Fibroblast of lung (primary cell): Measurements from ENCODE around the gene ALDH1L1. TPM values are rescaled to one million over a fixed set of nuclear protein-coding genes. Genes with fewer than 3 reads are reported as not detected.

Experiments used
- DNase-seq, 2 donors: peaks; one replicate each; pipeline versions ENCODE4 v3.0.0 to v3.0.0-alpha.2; 2010; ENCODE audit warnings: low read depth in 2 of 2
- H2AFZ ChIP-seq: 2 replicates; pipeline ENCODE4 v1.5.1; 2012; ENCODE audit warnings: low read length, control low read depth, inconsistent platforms
- H3K27ac ChIP-seq: 2 replicates; pipeline ENCODE4 v1.5.1; 2011; ENCODE audit warnings: low read length, control low read depth; ENCODE audit not compliant: insufficient read depth
- H3K27me3 ChIP-seq: 2 replicates; pipeline ENCODE4 v1.5.1; 2011; ENCODE audit warnings: mild to moderate bottlenecking, low read length; ENCODE audit not compliant: control insufficient read depth, insufficient read depth
- H3K36me3 ChIP-seq: 2 replicates; pipeline ENCODE4 v1.5.1; 2011; ENCODE audit warnings: low read length; ENCODE audit not compliant: control insufficient read depth, insufficient read depth
- H3K4me1 ChIP-seq: 2 replicates; pipeline ENCODE4 v1.5.1; 2011; ENCODE audit warnings: low read length; ENCODE audit not compliant: control insufficient read depth, insufficient read depth; ENCODE audit errors: extremely low read depth
- H3K4me2 ChIP-seq: 2 replicates; pipeline ENCODE4 v1.5.1; 2011; ENCODE audit warnings: low read length, control low read depth; ENCODE audit not compliant: insufficient read depth; ENCODE audit errors: extremely low read depth
- H3K4me3 ChIP-seq, 4 experiments: fragments of 200-600 bp in 1 of 4; sonication (generic) in 1 of 4; replicated peaks in 1 of 4; 2 replicates each; pipeline ENCODE4 v1.5.1; 2011 to 2016; ENCODE audit warnings: low read length in 4 of 4, low read depth in 3 of 4, mild to moderate bottlenecking in 3 of 4, control low read depth in 2 of 4, inconsistent platforms in 1 of 4, mixed read lengths in 1 of 4; ENCODE audit not compliant: insufficient read depth in 1 of 4; ENCODE audit errors: control extremely low read depth in 1 of 4
- H3K79me2 ChIP-seq: 2 replicates; pipeline ENCODE4 v1.5.1; 2012; ENCODE audit warnings: mild to moderate bottlenecking, low read length, inconsistent platforms; ENCODE audit not compliant: control insufficient read depth, insufficient read depth
- H3K9ac ChIP-seq: 2 replicates; pipeline ENCODE4 v1.5.1; 2011; ENCODE audit warnings: mild to moderate bottlenecking, low read length, control low read depth; ENCODE audit not compliant: insufficient read depth
- H3K9me3 ChIP-seq: 2 replicates; pipeline ENCODE4 v1.5.1; 2012; ENCODE audit warnings: low read depth, low read length; ENCODE audit not compliant: control insufficient read depth, insufficient read depth
- H4K20me1 ChIP-seq: 2 replicates; pipeline ENCODE4 v1.5.1; 2011; ENCODE audit warnings: low read length; ENCODE audit not compliant: control insufficient read depth, insufficient read depth; ENCODE audit errors: extremely low read depth
- CTCF ChIP-seq, 2 donors: IDR thresholded peaks in 1 of 2; conservative IDR thresholded peaks in 1 of 2; 1 replicate in 1 of 2; 2 replicates in 1 of 2; pipeline ENCODE4 v1.5.1; 2011 to 2012; ENCODE audit warnings: low read length in 2 of 2, control low read depth in 1 of 2, inconsistent platforms in 1 of 2, low read depth in 1 of 2, mild to moderate bottlenecking in 1 of 2
- EZH2 ChIP-seq: IDR thresholded peaks from 2 replicates; pipeline ENCODE4 v1.5.1; 2012; ENCODE audit warnings: low read length, control low read depth, mild to moderate bottlenecking; ENCODE audit errors: missing control alignments
- polyA plus RNA-seq, 2 donors: library from polyadenylated mRNA; depleted of rRNA in 1 of 2; stranded (reverse) in 1 of 2; unstranded in 1 of 2; fragments of >200 nt; gene quantifications; 2 replicates each; pipeline ENCODE4 v1.2.1, GENCODE V29; 2011 to 2012; ENCODE audit warnings: missing spikeins in 1 of 2
- total RNA-seq: library from RNA; depleted of rRNA; stranded (reverse); fragments of >200 nt; gene quantifications from 2 replicates; pipeline ENCODE4 v1.2.1, GENCODE V29; 2014

Gene ALDH1L1
- total and polyA plus RNA-seq, 2 donors (not counting 1 experiment from before 2014, with no cell fraction given), result not detected

GRCh38 chr3:126101521-126101982 is 78.8 kb downstream of the ALDH1L1 start:
- no peak for DNase-seq
- Histone ChIP-seq H3K79me2 (no peaks in the 10 kb centered on the region), H3K4me2 (no peak overlapping the region), H3K27ac (no peak overlapping the region), H2AFZ (no peak overlapping the region), H3K36me3 (no peaks in the 10 kb centered on the region), H3K4me1 (no peaks in the 10 kb centered on the region), H4K20me1 (no peaks in the 10 kb centered on the region), H3K4me3 (no peak overlapping the region), H3K9me3 (no peaks in the 10 kb centered on the region), H3K9ac (no peak overlapping the region), H3K27me3 (peaks cover 8% of the 10 kb centered on the region)
- no peak for TF ChIP-seq CTCF (conservative IDR thresholded peaks at IDR 0.05 in 1 of 2, IDR thresholded peaks at IDR 0.05 in 1 of 2; ENCODE audit: low read depth in 1 of 2, low read length in 2 of 2)
- TF ChIP-seq EZH2, result no peak

GRCh38 chr3:126100634-126101301 is 79.6 kb downstream of the ALDH1L1 start:
- TF ChIP-seq EZH2 (no peak), CTCF (conservative IDR thresholded peaks at IDR 0.05 in 1 of 2, IDR thresholded peaks at IDR 0.05 in 1 of 2; ENCODE audit: low read depth in 1 of 2, low read length in 2 of 2) (no peak)
- H2AFZ ChIP-seq, result no peak overlapping the region
- no peaks in the 10 kb centered on the region for H3K4me1 ChIP-seq
- H3K4me2 ChIP-seq, result no peak overlapping the region
- H3K27ac ChIP-seq, result no peak overlapping the region
- peak in 1 of 2 donors; percentile 86 for DNase-seq
- H3K4me3 ChIP-seq, result no peak overlapping the region
- H3K9me3 ChIP-seq, result no peaks in the 10 kb centered on the region
- H3K27me3 ChIP-seq, result peaks cover 7% of the 10 kb centered on the region
- H3K36me3 ChIP-seq, result no peaks in the 10 kb centered on the region
- H3K9ac ChIP-seq, result no peak overlapping the region
- H4K20me1 ChIP-seq, result no peaks in the 10 kb centered on the region
- H3K79me2 ChIP-seq, result no peaks in the 10 kb centered on the region

GRCh38 chr3:126100269-126100633 is 80.1 kb downstream of the ALDH1L1 start:
- Histone ChIP-seq H3K27me3 (peaks cover 6% of the 10 kb centered on the region), H3K9me3 (no peaks in the 10 kb centered on the region), H3K9ac (no peak overlapping the region), H4K20me1 (no peaks in the 10 kb centered on the region), H3K4me3 (no peak overlapping the region), H3K36me3 (no peaks in the 10 kb centered on the region), H3K27ac (no peak overlapping the region), H3K4me2 (no peak overlapping the region), H2AFZ (no peak overlapping the region), H3K79me2 (no peaks in the 10 kb centered on the region), H3K4me1 (no peaks in the 10 kb centered on the region)
- no peak for TF ChIP-seq EZH2
- no peak for TF ChIP-seq CTCF (conservative IDR thresholded peaks at IDR 0.05 in 1 of 2, IDR thresholded peaks at IDR 0.05 in 1 of 2; ENCODE audit: low read depth in 1 of 2, low read length in 2 of 2)
- no peak for DNase-seq
